ENCODE data around the gene WFIKKN1. TPM values are rescaled to one million over a fixed set of nuclear protein-coding genes. Genes with fewer than 3 reads are reported as not detected.
A peak's percentile ranks its signal among the peaks of the same experiment; 100 is the strongest.

Gene WFIKKN1
- total and polyA plus RNA-seq, 2 of the 13 experiments (the other 11 are each of a cell fraction or from before 2014, with no cell fraction given) = 1.7 to 4.9 TPM

DNA sequence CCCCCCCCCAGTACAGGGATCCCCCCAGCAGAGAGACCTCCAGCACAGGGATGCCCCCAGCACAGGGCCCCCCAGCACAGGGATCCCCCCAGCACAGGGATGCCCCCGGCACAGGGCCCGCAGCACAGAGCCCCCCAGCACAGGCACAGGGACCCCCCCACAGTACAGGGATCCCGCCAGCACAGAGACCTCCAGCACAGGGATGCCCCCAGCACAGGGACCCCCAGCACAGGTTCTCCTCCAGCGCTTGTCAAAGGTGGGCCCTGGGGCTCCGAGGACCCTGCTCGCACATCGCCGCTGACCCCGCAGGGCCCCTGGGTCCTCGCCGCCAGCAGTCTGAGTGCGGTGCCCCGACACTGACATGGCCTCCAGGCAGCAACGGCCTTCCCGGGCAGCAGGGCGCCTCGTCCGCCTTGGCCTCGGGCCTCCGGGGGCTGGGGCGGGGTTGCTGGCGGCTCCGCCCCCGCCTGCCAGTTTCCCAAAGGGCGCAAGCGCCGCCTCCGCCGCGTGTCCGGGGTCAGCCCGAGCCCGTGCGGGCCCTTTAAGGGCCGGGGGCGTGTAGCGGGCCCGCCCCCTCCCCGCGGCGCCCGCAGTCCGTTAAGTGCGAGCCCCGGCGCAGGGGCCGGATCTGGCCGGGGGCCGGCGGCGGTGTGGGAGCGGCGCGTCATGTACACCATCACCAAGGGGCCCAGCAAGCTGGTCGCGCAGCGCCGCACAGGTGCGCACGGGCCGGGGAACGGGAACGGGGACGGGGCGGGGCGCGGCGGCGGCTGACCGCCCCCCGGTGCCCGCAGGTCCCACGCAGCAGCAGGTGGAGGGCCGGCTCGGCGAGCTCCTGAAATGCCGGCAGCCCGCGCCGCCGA is 10.8 kb downstream of the WFIKKN1 start, which contains the start of gene MCRIP2 (continued):
- TF ChIP-seq, protein P1, sequence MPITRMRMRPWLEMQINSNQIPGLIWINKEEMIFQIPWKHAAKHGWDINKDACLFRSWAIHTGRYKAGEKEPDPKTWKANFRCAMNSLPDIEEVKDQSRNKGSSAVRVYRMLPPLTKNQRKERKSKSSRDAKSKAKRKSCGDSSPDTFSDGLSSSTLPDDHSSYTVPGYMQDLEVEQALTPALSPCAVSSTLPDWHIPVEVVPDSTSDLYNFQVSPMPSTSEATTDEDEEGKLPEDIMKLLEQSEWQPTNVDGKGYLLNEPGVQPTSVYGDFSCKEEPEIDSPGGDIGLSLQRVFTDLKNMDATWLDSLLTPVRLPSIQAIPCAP (CRISPR knock-in tag; IDR thresholded peaks at IDR 0.05; ENCODE audit: low read depth) = no peak
- no peak for TF ChIP-seq MXD4 (CRISPR knock-in tag; IDR thresholded peaks at IDR 0.05)
- TF ChIP-seq, protein P2, sequence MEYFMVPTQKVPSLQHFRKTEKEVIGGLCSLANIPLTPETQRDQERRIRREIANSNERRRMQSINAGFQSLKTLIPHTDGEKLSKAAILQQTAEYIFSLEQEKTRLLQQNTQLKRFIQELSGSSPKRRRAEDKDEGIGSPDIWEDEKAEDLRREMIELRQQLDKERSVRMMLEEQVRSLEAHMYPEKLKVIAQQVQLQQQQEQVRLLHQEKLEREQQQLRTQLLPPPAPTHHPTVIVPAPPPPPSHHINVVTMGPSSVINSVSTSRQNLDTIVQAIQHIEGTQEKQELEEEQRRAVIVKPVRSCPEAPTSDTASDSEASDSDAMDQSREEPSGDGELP (IDR thresholded peaks at IDR 0.05; ENCODE audit: borderline replicate concordance, low read depth) = no peak
- no peak for TF ChIP-seq GPN1 (CRISPR knock-in tag; IDR thresholded peaks at IDR 0.05; ENCODE audit: borderline replicate concordance)
- TF ChIP-seq KLF13 (CRISPR knock-in tag; IDR thresholded peaks at IDR 0.05) = 0 out of 2 replicates have a peak, but pooled peaks have one; percentile 40
- TF ChIP-seq ZFP36L1 (CRISPR knock-in tag; IDR thresholded peaks at IDR 0.05) = no peak
- no peak for TF ChIP-seq ZNF557 (CRISPR knock-in tag; IDR thresholded peaks at IDR 0.05)
- TF ChIP-seq, protein P3, sequence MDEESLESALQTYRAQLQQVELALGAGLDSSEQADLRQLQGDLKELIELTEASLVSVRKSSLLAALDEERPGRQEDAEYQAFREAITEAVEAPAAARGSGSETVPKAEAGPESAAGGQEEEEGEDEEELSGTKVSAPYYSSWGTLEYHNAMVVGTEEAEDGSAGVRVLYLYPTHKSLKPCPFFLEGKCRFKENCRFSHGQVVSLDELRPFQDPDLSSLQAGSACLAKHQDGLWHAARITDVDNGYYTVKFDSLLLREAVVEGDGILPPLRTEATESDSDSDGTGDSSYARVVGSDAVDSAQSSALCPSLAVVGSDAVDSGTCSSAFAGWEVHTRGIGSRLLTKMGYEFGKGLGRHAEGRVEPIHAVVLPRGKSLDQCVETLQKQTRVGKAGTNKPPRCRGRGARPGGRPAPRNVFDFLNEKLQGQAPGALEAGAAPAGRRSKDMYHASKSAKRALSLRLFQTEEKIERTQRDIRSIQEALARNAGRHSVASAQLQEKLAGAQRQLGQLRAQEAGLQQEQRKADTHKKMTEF (CRISPR knock-in tag; IDR thresholded peaks at IDR 0.05) = peak; percentile 22; the same call in 1 of the 2 replicates
- TF ChIP-seq ZNF441 (CRISPR knock-in tag; IDR thresholded peaks at IDR 0.05; ENCODE audit: borderline replicate concordance) = no peak; the same call in 1 of the 2 replicates
- no peak for TF ChIP-seq CEBPG (CRISPR knock-in tag; IDR thresholded peaks at IDR 0.05)
- TF ChIP-seq ZKSCAN1 (IDR thresholded peaks at IDR 0.05; ENCODE audit: low read length) = no peak
- TF ChIP-seq, protein P4, sequence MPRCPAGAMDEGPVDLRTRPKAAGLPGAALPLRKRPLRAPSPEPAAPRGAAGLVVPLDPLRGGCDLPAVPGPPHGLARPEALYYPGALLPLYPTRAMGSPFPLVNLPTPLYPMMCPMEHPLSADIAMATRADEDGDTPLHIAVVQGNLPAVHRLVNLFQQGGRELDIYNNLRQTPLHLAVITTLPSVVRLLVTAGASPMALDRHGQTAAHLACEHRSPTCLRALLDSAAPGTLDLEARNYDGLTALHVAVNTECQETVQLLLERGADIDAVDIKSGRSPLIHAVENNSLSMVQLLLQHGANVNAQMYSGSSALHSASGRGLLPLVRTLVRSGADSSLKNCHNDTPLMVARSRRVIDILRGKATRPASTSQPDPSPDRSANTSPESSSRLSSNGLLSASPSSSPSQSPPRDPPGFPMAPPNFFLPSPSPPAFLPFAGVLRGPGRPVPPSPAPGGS (CRISPR knock-in tag; IDR thresholded peaks at IDR 0.05) = 0 out of 2 replicates have a peak, but pooled peaks have one; percentile 6
- TF ChIP-seq, protein P5, sequence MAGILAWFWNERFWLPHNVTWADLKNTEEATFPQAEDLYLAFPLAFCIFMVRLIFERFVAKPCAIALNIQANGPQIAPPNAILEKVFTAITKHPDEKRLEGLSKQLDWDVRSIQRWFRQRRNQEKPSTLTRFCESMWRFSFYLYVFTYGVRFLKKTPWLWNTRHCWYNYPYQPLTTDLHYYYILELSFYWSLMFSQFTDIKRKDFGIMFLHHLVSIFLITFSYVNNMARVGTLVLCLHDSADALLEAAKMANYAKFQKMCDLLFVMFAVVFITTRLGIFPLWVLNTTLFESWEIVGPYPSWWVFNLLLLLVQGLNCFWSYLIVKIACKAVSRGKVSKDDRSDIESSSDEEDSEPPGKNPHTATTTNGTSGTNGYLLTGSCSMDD (CRISPR knock-in tag; IDR thresholded peaks at IDR 0.05) = no peak
- TF ChIP-seq ARNT (IDR thresholded peaks at IDR 0.05) = no peak
- no peak for TF ChIP-seq MIER2 (CRISPR knock-in tag; IDR thresholded peaks at IDR 0.05)
- TF ChIP-seq HNRNPLL (IDR thresholded peaks at IDR 0.05; ENCODE audit: low read depth, low read length, poor library complexity, severe bottlenecking) = peak; percentile 84
- no peak for TF ChIP-seq ESRRA (CRISPR knock-in tag; IDR thresholded peaks at IDR 0.05; ENCODE audit: low read depth)
- TF ChIP-seq NCOA2 (CRISPR knock-in tag; IDR thresholded peaks at IDR 0.05) = no peak
- TF ChIP-seq ZNF350 (CRISPR knock-in tag; IDR thresholded peaks at IDR 0.05; ENCODE audit: borderline replicate concordance, low read depth) = no peak; the same call in 1 of the 2 replicates
- TF ChIP-seq, protein P6, sequence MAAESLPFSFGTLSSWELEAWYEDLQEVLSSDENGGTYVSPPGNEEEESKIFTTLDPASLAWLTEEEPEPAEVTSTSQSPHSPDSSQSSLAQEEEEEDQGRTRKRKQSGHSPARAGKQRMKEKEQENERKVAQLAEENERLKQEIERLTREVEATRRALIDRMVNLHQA (CRISPR knock-in tag; IDR thresholded peaks at IDR 0.05) = no peak
- TF ChIP-seq, protein P7, sequence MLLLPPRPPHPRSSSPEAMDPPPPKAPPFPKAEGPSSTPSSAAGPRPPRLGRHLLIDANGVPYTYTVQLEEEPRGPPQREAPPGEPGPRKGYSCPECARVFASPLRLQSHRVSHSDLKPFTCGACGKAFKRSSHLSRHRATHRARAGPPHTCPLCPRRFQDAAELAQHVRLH (CRISPR knock-in tag; IDR thresholded peaks at IDR 0.05; ENCODE audit: borderline replicate concordance, low read depth) = peak; percentile 29; the same call in 1 of the 2 replicates
- no peak for TF ChIP-seq ZNF274 (CRISPR knock-in tag; IDR thresholded peaks at IDR 0.05)
